HepG2 (cell line): ENCODE data around the gene RERE. TPM values are rescaled to one million over a fixed set of nuclear protein-coding genes. Genes with fewer than 3 reads are reported as not detected.

Source experiments
- ATAC-seq: fragments of 200-7000 bp; cut with Tn5 transposase; 3 replicates; pipeline ENCODE4 v1.9.1; 2020; ENCODE audit warnings: mild to moderate bottlenecking, moderate library complexity
- BruUV-seq: library from RNA; stranded (reverse); fragments of 400-500 nt; replicated peaks from 2 replicates; lab custom pipeline; 2021; lab: Mats Ljungman, UMichigan
- CTCF ChIA-PET: fragments of 300-600 bp; formaldehyde crosslinking; extraction: SDS; loops from one replicate; lab custom pipeline; 2021; ENCODE audit warnings: low total read pairs, inconsistent platforms, low intra/inter-chr PET ratio; lab: Yijun Ruan, JAX
- POLR2A ChIA-PET: fragments of 350-600 bp; sonication (Branson Sonifier 250); formaldehyde crosslinking; loops from one replicate; lab custom pipeline; 2020; ENCODE audit warnings: antibody characterized with exemption, inconsistent platforms; lab: Yijun Ruan, JAX
- DNase-seq: peaks from one replicate; pipeline ENCODE4 v3.0.0-alpha.2; 2015; ENCODE audit warnings: low spot score
- FAIRE-seq: peaks from 3 replicates; lab custom pipeline; 2011; peaks lifted over from hg19 to GRCh38; lab: Jason Lieb, UNC
- H2AFZ ChIP-seq: one replicate; pipeline ENCODE4 v1.6.1; 2011; ENCODE audit warnings: low read length, inconsistent platforms
- H3K27ac ChIP-seq: fragments of 300-600 bp; 3 replicates; pipeline ENCODE4 v1.8.0; 2011; ENCODE audit warnings: mixed run types, mild to moderate bottlenecking, mixed read lengths, low read length, inconsistent platforms; ENCODE audit not compliant: insufficient read depth; ENCODE audit errors: extremely low read length
- H3K27me3 ChIP-seq, 2 experiments: fragments of 200-600 bp in 1 of 2; 2 replicates in 1 of 2; 3 replicates in 1 of 2; pipeline versions ENCODE4 v1.6.0 to v1.8.0; 2011; ENCODE audit warnings: low read length in 2 of 2, mild to moderate bottlenecking in 2 of 2, moderate library complexity in 2 of 2, inconsistent platforms in 1 of 2; ENCODE audit not compliant: insufficient read depth in 2 of 2, control insufficient read depth in 1 of 2
- H3K36me3 ChIP-seq, 2 experiments: fragments of 200-600 bp in 1 of 2; replicated peaks in 1 of 2; 2 replicates in 1 of 2; 3 replicates in 1 of 2; pipeline versions ENCODE4 v1.5.1 to v1.8.0; 2011; ENCODE audit warnings: low read length in 2 of 2, inconsistent platforms in 1 of 2; ENCODE audit not compliant: insufficient read depth in 2 of 2, control insufficient read depth in 1 of 2
- H3K4me1 ChIP-seq: 2 replicates; pipeline ENCODE4 v1.5.1; 2012; ENCODE audit warnings: low read length, inconsistent platforms; ENCODE audit not compliant: insufficient read depth
- H3K4me2 ChIP-seq: 2 replicates; pipeline ENCODE4 v1.6.0; 2011; ENCODE audit warnings: low read depth, low read length, inconsistent platforms
- H3K4me3 ChIP-seq, 3 experiments: fragments of 200-600 bp in 1 of 3; sonication (generic), shearing (Covaris generic) in 1 of 3; replicated peaks in 1 of 3; 2 replicates each; pipeline ENCODE4 v1.5.1; 2011 to 2016; ENCODE audit warnings: low read length in 3 of 3, inconsistent platforms in 2 of 3, low read depth in 2 of 3, mild to moderate bottlenecking in 2 of 3, control low read depth in 1 of 3, mixed read lengths in 1 of 3; ENCODE audit not compliant: insufficient read depth in 1 of 3
- H3K79me2 ChIP-seq: one replicate; pipeline ENCODE4 v1.6.1; 2011; ENCODE audit warnings: low read length, inconsistent platforms; ENCODE audit not compliant: insufficient read depth
- H3K9ac ChIP-seq: 2 replicates; pipeline ENCODE4 v1.6.0; 2011; ENCODE audit warnings: mild to moderate bottlenecking, low read depth, low read length, inconsistent platforms; ENCODE audit not compliant: insufficient read depth
- H3K9me3 ChIP-seq: 2 replicates; pipeline ENCODE4 v1.5.1; 2012; ENCODE audit warnings: mild to moderate bottlenecking, low read length
- H4K20me1 ChIP-seq: 2 replicates; pipeline ENCODE4 v1.6.0; 2011; ENCODE audit warnings: inconsistent platforms, mild to moderate bottlenecking, low read length, moderate library complexity; ENCODE audit not compliant: insufficient read depth
- FOSL2 ChIP-seq: sonication (generic); formaldehyde crosslinking; IDR thresholded peaks from 2 replicates; pipeline ENCODE4 v1.4.0; 2020; ENCODE audit warnings: missing genetic modification reagents
- NKX3-1 ChIP-seq: sonication (generic); formaldehyde crosslinking; IDR thresholded peaks from 2 replicates; pipeline ENCODE4 v1.5.0; 2020; ENCODE audit warnings: missing genetic modification reagents
- STAG1 ChIP-seq: sonication (generic); formaldehyde crosslinking; IDR thresholded peaks from 2 replicates; pipeline ENCODE4 v1.4.0; 2020; ENCODE audit warnings: missing genetic modification reagents
- ZFY ChIP-seq: sonication (generic); formaldehyde crosslinking; IDR thresholded peaks from 2 replicates; pipeline ENCODE4 v1.4.0; 2020; ENCODE audit warnings: missing genetic modification reagents
- ZNF101 ChIP-seq: sonication (generic); formaldehyde crosslinking; IDR thresholded peaks from 2 replicates; pipeline ENCODE4 v1.4.0; 2020; ENCODE audit warnings: mild to moderate bottlenecking, low read depth, missing genetic modification reagents, borderline replicate concordance
- WGBS: methylation state at CpG from one replicate; pipeline ENCODE4 v1.1.6; 2017; ENCODE audit warnings: low lambda C conversion rate; 5-methylcytosine and 5-hydroxymethylcytosine counted together
- in situ Hi-C: cut with HindIII; loops from 2 replicates; pipeline ENCODE4 v1.10.0; 2017; ENCODE audit warnings: low pct_unique_long_range_greater_than_20kb; ENCODE audit not compliant: extremely low pct_ligation_motif_present
- intact Hi-C: fragments of 100-400 bp; cut with micrococcal nuclease; formaldehyde crosslinking; loops from one replicate; pipeline ENCODE4 v1.10.0; 2022; ENCODE audit not compliant: unreplicated experiment
- polyA plus RNA-seq, 8 experiments: library from polyadenylated mRNA; depleted of rRNA in 3 of 8; stranded (reverse) in 7 of 8; unstranded in 1 of 8; fragments of >200 nt; fragmentation: Illumina TruSeq in 4 of 8; extraction: Trizol in 4 of 8; gene quantifications; 2 replicates each; pipeline versions ENCODE4 v1.2.1 to v1.2.3, GENCODE V29; 2011 to 2016; ENCODE audit warnings: low read depth in 4 of 8, missing spikeins in 1 of 8, mixed read lengths in 1 of 8; ENCODE audit not compliant: insufficient read depth in 1 of 8
- total RNA-seq, 5 experiments: library from RNA; depleted of rRNA; stranded (reverse); fragments of >200 nt; fragmentation: Illumina TruSeq; extraction: Trizol; gene quantifications; 2 replicates each; pipeline ENCODE4 v1.2.3, GENCODE V29; 2016; ENCODE audit warnings: low read depth in 1 of 5
- TF ChIP-seq, protein P1 (sequence below): sonication (generic); formaldehyde crosslinking; IDR thresholded peaks from 2 replicates; pipeline ENCODE4 v1.5.0; 2020; ENCODE audit warnings: mild to moderate bottlenecking, missing genetic modification reagents, moderate library complexity

The RERE gene
- total and polyA plus RNA-seq, 2 of the 13 experiments (the other 11 are each of a cell fraction or from before 2014, with no cell fraction given), result 18.3 to 21.9 TPM

- Histone ChIP-seq H3K27me3 (no peaks in the 10 kb centered on the region), H3K9ac (no peak overlapping the region), H3K4me1 (peaks cover 19% of the 10 kb centered on the region), H4K20me1 (peaks cover 52% of the 10 kb centered on the region), H3K79me2 (peaks cover 73% of the 10 kb centered on the region), H3K9me3 (no peaks in the 10 kb centered on the region), H2AFZ (no peak overlapping the region), H3K4me2 (no peak overlapping the region), H3K4me3 (no peak overlapping the region), H3K27ac (no peak overlapping the region), H3K36me3 (peaks cover 16 to 60% of the 10 kb centered on the region in 2 experiments)
- no peak for FAIRE-seq
- ATAC-seq, result peak; percentile 57; the same call in 2 of the 3 replicates
- WGBS, result 73% methylated on average over 6 of the region's 6 CpGs
- DNase-seq, result peak; percentile 9
- intact Hi-C loops, result no loop called here
- in situ Hi-C loops, result no loop called here
- TF ChIP-seq FOSL2 (no peak), STAG1 (CRISPR knock-in tag) (0 out of 2 replicates have a peak, but pooled peaks have one; percentile 10), ZFY (CRISPR knock-in tag) (no peak), ZNF101 (CRISPR knock-in tag) (no peak), NKX3-1 (CRISPR knock-in tag) (no peak)
- TF ChIP-seq, protein P1, sequence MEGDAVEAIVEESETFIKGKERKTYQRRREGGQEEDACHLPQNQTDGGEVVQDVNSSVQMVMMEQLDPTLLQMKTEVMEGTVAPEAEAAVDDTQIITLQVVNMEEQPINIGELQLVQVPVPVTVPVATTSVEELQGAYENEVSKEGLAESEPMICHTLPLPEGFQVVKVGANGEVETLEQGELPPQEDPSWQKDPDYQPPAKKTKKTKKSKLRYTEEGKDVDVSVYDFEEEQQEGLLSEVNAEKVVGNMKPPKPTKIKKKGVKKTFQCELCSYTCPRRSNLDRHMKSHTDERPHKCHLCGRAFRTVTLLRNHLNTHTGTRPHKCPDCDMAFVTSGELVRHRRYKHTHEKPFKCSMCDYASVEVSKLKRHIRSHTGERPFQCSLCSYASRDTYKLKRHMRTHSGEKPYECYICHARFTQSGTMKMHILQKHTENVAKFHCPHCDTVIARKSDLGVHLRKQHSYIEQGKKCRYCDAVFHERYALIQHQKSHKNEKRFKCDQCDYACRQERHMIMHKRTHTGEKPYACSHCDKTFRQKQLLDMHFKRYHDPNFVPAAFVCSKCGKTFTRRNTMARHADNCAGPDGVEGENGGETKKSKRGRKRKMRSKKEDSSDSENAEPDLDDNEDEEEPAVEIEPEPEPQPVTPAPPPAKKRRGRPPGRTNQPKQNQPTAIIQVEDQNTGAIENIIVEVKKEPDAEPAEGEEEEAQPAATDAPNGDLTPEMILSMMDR (CRISPR knock-in tag), result peak; percentile 20; the same call in 1 of the 2 replicates
- ChIA-PET CTCF (no interaction called here), POLR2A (interaction anchor here (1.0 kb wide), 1 partner anchor 11 kb away, joined by 3 read pairs; no protein-coding TSS in a partner anchor)
- no TSS peak for BruUV-seq
These were observed 408.3 kb downstream of the RERE start for GRCh38 chr1:8409106-8409505.
